ENCODE measurements around the gene PCED1B.
A peak's percentile ranks its signal among the peaks of the same experiment; 100 is the strongest.

Gene PCED1B

GRCh38 chr12:47265391-47265790 lies 186.0 kb downstream of the PCED1B start:
- Histone ChIP-seq H3K4me1 (ENCODE audit: insufficient read depth, poor library complexity, severe bottlenecking) (peaks cover 36% of the 10 kb centered on the region), H3K4me3 (ENCODE audit: severe bottlenecking) (no peak overlapping the region), H3K36me3 (ENCODE audit: low read depth) (no peaks in the 10 kb centered on the region), H3K27ac (ENCODE audit: poor library complexity, severe bottlenecking) (peak overlapping the region; percentile 100), H3K27me3 (ENCODE audit: insufficient read depth, poor library complexity, severe bottlenecking) (no peaks in the 10 kb centered on the region), H3K9me3 (ENCODE audit: severe bottlenecking) (peaks cover 2% of the 10 kb centered on the region)
- no peak for DNase-seq (ENCODE audit: low spot score)
- no peak for TF ChIP-seq CTCF (IDR thresholded peaks at IDR 0.05; ENCODE audit: poor library complexity, severe bottlenecking)
- ATAC-seq (ENCODE audit: low read depth): no peak

GRCh38 chr12:47267571-47267970 lies 188.2 kb downstream of the PCED1B start:
- Histone ChIP-seq H3K4me3 (ENCODE audit: severe bottlenecking) (no peak overlapping the region), H3K27ac (ENCODE audit: poor library complexity, severe bottlenecking) (peak overlapping the region; percentile 100), H3K9me3 (ENCODE audit: severe bottlenecking) (peaks cover 2% of the 10 kb centered on the region), H3K27me3 (ENCODE audit: insufficient read depth, poor library complexity, severe bottlenecking) (no peaks in the 10 kb centered on the region), H3K4me1 (ENCODE audit: insufficient read depth, poor library complexity, severe bottlenecking) (peaks cover 57% of the 10 kb centered on the region), H3K36me3 (ENCODE audit: low read depth) (no peaks in the 10 kb centered on the region)
- peak; percentile 85 for ATAC-seq (ENCODE audit: low read depth)
- DNase-seq (ENCODE audit: low spot score): peak; percentile 89
- TF ChIP-seq CTCF (IDR thresholded peaks at IDR 0.05; ENCODE audit: poor library complexity, severe bottlenecking): no peak

GRCh38 chr12:47268501-47269454 lies 189.4 kb downstream of the PCED1B start:
- ATAC-seq (ENCODE audit: low read depth) (no peak), DNase-seq (ENCODE audit: low spot score) (no peak)
- Histone ChIP-seq H3K27ac (ENCODE audit: poor library complexity, severe bottlenecking) (peak overlapping the region; percentile 100), H3K9me3 (ENCODE audit: severe bottlenecking) (peaks cover 2% of the 10 kb centered on the region), H3K4me3 (ENCODE audit: severe bottlenecking) (no peak overlapping the region), H3K27me3 (ENCODE audit: insufficient read depth, poor library complexity, severe bottlenecking) (no peaks in the 10 kb centered on the region), H3K4me1 (ENCODE audit: insufficient read depth, poor library complexity, severe bottlenecking) (peaks cover 66% of the 10 kb centered on the region), H3K36me3 (ENCODE audit: low read depth) (no peaks in the 10 kb centered on the region)
- TF ChIP-seq CTCF (IDR thresholded peaks at IDR 0.05; ENCODE audit: poor library complexity, severe bottlenecking): no peak

GRCh38 chr12:47269916-47270315 lies 190.5 kb downstream of the PCED1B start:
- peaks cover 2% of the 10 kb centered on the region for H3K9me3 ChIP-seq (ENCODE audit: severe bottlenecking)
- H3K4me3 ChIP-seq (ENCODE audit: severe bottlenecking): no peak overlapping the region
- ATAC-seq (ENCODE audit: low read depth) (no peak), DNase-seq (ENCODE audit: low spot score) (no peak)
- H3K27ac ChIP-seq (ENCODE audit: poor library complexity, severe bottlenecking): peak overlapping the region; percentile 100
- H3K4me1 ChIP-seq (ENCODE audit: insufficient read depth, poor library complexity, severe bottlenecking): peaks cover 66% of the 10 kb centered on the region
- H3K36me3 ChIP-seq (ENCODE audit: low read depth): no peaks in the 10 kb centered on the region
- no peaks in the 10 kb centered on the region for H3K27me3 ChIP-seq (ENCODE audit: insufficient read depth, poor library complexity, severe bottlenecking)
- no peak for TF ChIP-seq CTCF (IDR thresholded peaks at IDR 0.05; ENCODE audit: poor library complexity, severe bottlenecking)

Measured in RWPE2 (cell line).